Ovary (tissue), 9 donors: ENCODE data around the gene GCC2. TPM values are rescaled to one million over a fixed set of nuclear protein-coding genes. Genes with fewer than 3 reads are reported as not detected.

Source experiments
- DNase-seq, 5 donors: peaks; one replicate each; pipeline ENCODE4 v3.0.0-alpha.2; 2019 to 2020
- H3K27ac ChIP-seq, 2 donors: fragments of 200-600 bp; one replicate each; pipeline versions ENCODE4 v1.5.1 to v1.8.0; 2019 to 2022
- H3K27me3 ChIP-seq: fragments of 200-600 bp; one replicate; pipeline ENCODE4 v1.8.0; 2022
- H3K36me3 ChIP-seq: fragments of 200-600 bp; sonication (generic); one replicate; pipeline ENCODE4 v1.5.1; 2019
- H3K4me1 ChIP-seq: one replicate; pipeline ENCODE4 v1.8.1; 2013; ENCODE audit warnings: mild to moderate bottlenecking, moderate library complexity; ENCODE audit not compliant: insufficient read depth
- H3K4me3 ChIP-seq: fragments of 200-600 bp; sonication (generic); one replicate; pipeline ENCODE4 v1.5.1; 2017
- H3K9me3 ChIP-seq, 2 donors: fragments of 200-600 bp in 1 of 2; sonication (generic) in 1 of 2; one replicate each; pipeline versions ENCODE4 v1.5.1 to v1.8.1; 2013 to 2019; ENCODE audit warnings: mild to moderate bottlenecking in 1 of 2, moderate library complexity in 1 of 2
- EP300 ChIP-seq: sonication (generic); formaldehyde crosslinking; IDR thresholded peaks from one replicate; pipeline ENCODE4 v1.6.1; 2017; ENCODE audit warnings: antibody characterized with exemption
- POLR2A ChIP-seq: fragments of 450-650 bp; IDR thresholded peaks from one replicate; pipeline ENCODE4 v1.6.1; 2017; ENCODE audit warnings: antibody characterized with exemption, mild to moderate bottlenecking, moderate library complexity
- WGBS, 3 donors: extraction: QIAGEN DNeasy Blood & Tissue Kit in 1 of 3; methylation state at CpG; one replicate each; pipeline versions ENCODE4 v1.1.5 to v1.1.7; 2013 to 2017; 5-methylcytosine and 5-hydroxymethylcytosine counted together
- intact Hi-C, 4 donors: fragments of 100-400 bp; cut with DNase I; formaldehyde crosslinking; loops; one replicate each; pipeline versions ENCODE4 v1.11.0 to v1.15.1; 2022 to 2023
- polyA plus RNA-seq, 2 donors: library from polyadenylated mRNA; stranded (reverse); fragments of 200-250 nt in 1 of 2; fragments of 350-450 nt in 1 of 2; fragmentation: Illumina TruSeq in 1 of 2; extraction: RNeasy Lipid Tissue Mini Kit (QIAGEN cat#74804) in 1 of 2; gene quantifications; one replicate each; pipeline ENCODE4 v1.2.3, GENCODE V29; 2013 to 2014
- total RNA-seq, 7 donors: library from RNA; depleted of rRNA in 2 of 7; stranded (reverse); fragments of >200 nt in 2 of 7; fragmentation: NEBNext Ultra II Directional in 3 of 7; extraction: Animal tissue kit (Norgen Biotek cat#: 25700) in 3 of 7; gene quantifications; one replicate each; pipeline versions ENCODE4 v1.1.0 to v1.2.4, GENCODE V29; 2016 to 2023
- TF ChIP-seq, protein P1 (sequence below), 3 donors: fragments of 450-650 bp in 2 of 3; fragments of 200-600 bp in 1 of 3; IDR thresholded peaks; one replicate each; pipeline versions ENCODE4 v1.5.1 to v1.8.0; 2016 to 2022; ENCODE audit warnings: antibody characterized with exemption in 3 of 3, mild to moderate bottlenecking in 1 of 3
- donor health status: DM: no; HTN: no; CAD: no; lungs with moderate emphysema.
- donor health status: DM: no; HTN: no; CAD: no.
- donor health status: Bipolar disorder and iron deficiency.
- donor health status: DM: yes; HTN: yes; CAD: no.
- donor health status: DM: no; HTN: no; CAD: no.
- donor health status: DM: yes; HTN: yes; CAD: no.

GCC2 gene
- total and polyA plus RNA-seq, 9 donors: 14.9 to 53.0 (median 42.1) TPM

DNA sequence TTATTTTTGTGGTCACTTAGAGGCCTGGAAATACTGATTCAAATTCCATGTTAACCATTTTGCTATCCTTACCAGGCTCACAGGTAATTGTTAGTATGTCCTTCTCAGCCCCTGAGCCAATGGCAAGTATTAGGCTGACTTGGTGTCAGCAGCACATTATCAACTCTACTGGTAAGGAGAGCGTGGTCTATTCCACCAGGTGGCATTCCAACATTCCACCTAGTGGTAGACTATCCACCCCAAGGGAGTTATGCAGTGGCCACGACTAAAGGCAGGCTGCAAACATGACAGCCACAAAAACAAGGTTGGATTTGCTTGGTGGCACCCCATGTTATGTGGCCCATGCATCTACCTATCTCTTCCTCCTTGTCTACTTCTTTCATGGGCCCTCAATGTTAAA, 31.8 kb upstream of the GCC2 start:
- Histone ChIP-seq H3K27me3 (no peaks in the 10 kb centered on the region), H3K27ac (no peak overlapping the region), H3K9me3 (no peaks in the 10 kb centered on the region), H3K36me3 (no peaks in the 10 kb centered on the region), H3K4me3 (no peak overlapping the region), H3K4me1 (no peaks in the 10 kb centered on the region)
- no peak for DNase-seq
- intact Hi-C loops: no loop called here
- TF ChIP-seq, protein P1, sequence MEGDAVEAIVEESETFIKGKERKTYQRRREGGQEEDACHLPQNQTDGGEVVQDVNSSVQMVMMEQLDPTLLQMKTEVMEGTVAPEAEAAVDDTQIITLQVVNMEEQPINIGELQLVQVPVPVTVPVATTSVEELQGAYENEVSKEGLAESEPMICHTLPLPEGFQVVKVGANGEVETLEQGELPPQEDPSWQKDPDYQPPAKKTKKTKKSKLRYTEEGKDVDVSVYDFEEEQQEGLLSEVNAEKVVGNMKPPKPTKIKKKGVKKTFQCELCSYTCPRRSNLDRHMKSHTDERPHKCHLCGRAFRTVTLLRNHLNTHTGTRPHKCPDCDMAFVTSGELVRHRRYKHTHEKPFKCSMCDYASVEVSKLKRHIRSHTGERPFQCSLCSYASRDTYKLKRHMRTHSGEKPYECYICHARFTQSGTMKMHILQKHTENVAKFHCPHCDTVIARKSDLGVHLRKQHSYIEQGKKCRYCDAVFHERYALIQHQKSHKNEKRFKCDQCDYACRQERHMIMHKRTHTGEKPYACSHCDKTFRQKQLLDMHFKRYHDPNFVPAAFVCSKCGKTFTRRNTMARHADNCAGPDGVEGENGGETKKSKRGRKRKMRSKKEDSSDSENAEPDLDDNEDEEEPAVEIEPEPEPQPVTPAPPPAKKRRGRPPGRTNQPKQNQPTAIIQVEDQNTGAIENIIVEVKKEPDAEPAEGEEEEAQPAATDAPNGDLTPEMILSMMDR (IDR thresholded peaks at IDR 0.05): no peak
- TF ChIP-seq EP300 (no peak), POLR2A (no peak)
- 77 to 81% (median 81%) methylated on average over 2 of the region's 2 CpGs for WGBS, 3 donors

DNA sequence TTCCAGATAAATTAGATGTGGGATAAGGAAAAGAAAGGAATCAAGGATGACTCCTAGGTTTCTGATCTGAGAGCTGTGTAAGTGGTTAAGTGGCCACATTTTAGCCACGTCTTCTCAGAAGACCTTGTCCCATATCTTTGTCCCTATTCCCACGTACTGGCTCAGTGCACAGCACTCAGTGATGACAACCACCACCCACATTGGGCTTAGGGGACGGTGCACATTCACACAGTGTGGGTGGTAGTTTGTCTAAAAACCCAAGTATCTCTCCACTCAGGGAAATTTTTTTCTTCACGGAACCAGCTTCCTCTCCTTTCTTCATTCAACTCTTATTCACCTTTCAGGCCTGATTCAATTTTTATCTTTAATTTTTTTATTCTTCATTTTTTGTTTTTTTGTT, 30.6 kb upstream of the GCC2 start:
- 78 to 88% (median 85%) methylated on average over 4 of the region's 4 CpGs for WGBS, 3 donors
- H3K36me3 ChIP-seq: no peaks in the 10 kb centered on the region
- H3K27me3 ChIP-seq: no peaks in the 10 kb centered on the region
- H3K9me3 ChIP-seq: no peaks in the 10 kb centered on the region
- no peak for DNase-seq
- no peak overlapping the region for H3K4me3 ChIP-seq
- H3K4me1 ChIP-seq: no peaks in the 10 kb centered on the region
- no peak for TF ChIP-seq EP300
- no peak for TF ChIP-seq POLR2A
- TF ChIP-seq, protein P1 (IDR thresholded peaks at IDR 0.05): no peak
- intact Hi-C loops: no loop called here
- H3K27ac ChIP-seq: no peak overlapping the region

GRCh38 chr2:108423067-108423466, 25.9 kb upstream of the GCC2 start:
- H3K36me3 ChIP-seq: no peaks in the 10 kb centered on the region
- H3K27me3 ChIP-seq: no peaks in the 10 kb centered on the region
- TF ChIP-seq POLR2A (no peak), EP300 (no peak)
- TF ChIP-seq, protein P1 (IDR thresholded peaks at IDR 0.05): no peak
- no peak overlapping the region for H3K4me3 ChIP-seq
- H3K4me1 ChIP-seq: no peaks in the 10 kb centered on the region
- H3K9me3 ChIP-seq: no peaks in the 10 kb centered on the region
- DNase-seq: no peak
- 82 to 95% (median 88%) methylated on average over 1 of the region's 1 CpG for WGBS, 3 donors
- intact Hi-C loops: no loop called here
- no peak overlapping the region for H3K27ac ChIP-seq

- WGBS, 3 donors: 83 to 89% (median 88%) methylated on average over 8 of the region's 8 CpGs
- DNase-seq: no peak
- Histone ChIP-seq H3K27me3 (no peaks in the 10 kb centered on the region), H3K9me3 (no peaks in the 10 kb centered on the region), H3K27ac (no peak overlapping the region), H3K36me3 (no peaks in the 10 kb centered on the region), H3K4me1 (no peaks in the 10 kb centered on the region), H3K4me3 (no peak overlapping the region)
- TF ChIP-seq EP300 (no peak), POLR2A (no peak)
- TF ChIP-seq, protein P1 (IDR thresholded peaks at IDR 0.05): no peak
- intact Hi-C loops: no loop called here
Observed at GRCh38 chr2:108423502-108424251, 25.3 kb upstream of the GCC2 start.
